BE2C (cell line): Measurements from ENCODE around the gene HTR3D. TPM values are rescaled to one million over a fixed set of nuclear protein-coding genes. Genes with fewer than 3 reads are reported as not detected.

Experiments used
- DNase-seq: peaks from one replicate; pipeline ENCODE4 v3.0.0-alpha.2; 2020
- H3K27me3 ChIP-seq: fragments of 250-450 bp; sonication (Bioruptor Pico); 2 replicates; pipeline ENCODE4 v1.5.1; 2020; ENCODE audit warnings: mild to moderate bottlenecking
- H3K36me3 ChIP-seq: fragments of 250-450 bp; sonication (Bioruptor Pico); 2 replicates; pipeline ENCODE4 v1.5.1; 2020; ENCODE audit warnings: mild to moderate bottlenecking
- H3K4me1 ChIP-seq: fragments of 250-450 bp; sonication (Bioruptor Pico); 2 replicates; pipeline ENCODE4 v1.5.1; 2020
- H3K4me3 ChIP-seq: 2 replicates; pipeline ENCODE4 v1.5.1; 2011; ENCODE audit warnings: low read depth, low read length
- H3K9me3 ChIP-seq: fragments of 250-450 bp; sonication (Bioruptor Pico); 2 replicates; pipeline ENCODE4 v1.5.1; 2020
- polyA plus RNA-seq: library from polyadenylated mRNA; unstranded; fragments of >200 nt; gene quantifications from one replicate; pipeline ENCODE4 v1.2.1, GENCODE V29; 2012; ENCODE audit warnings: low read depth, missing spikeins; ENCODE audit not compliant: insufficient read length, insufficient read depth
- TF ChIP-seq, protein P1 (sequence below): IDR thresholded peaks from 2 replicates; pipeline ENCODE4 v1.5.1; 2012; ENCODE audit warnings: mild to moderate bottlenecking, low read depth, low read length

HTR3D gene, protein sequence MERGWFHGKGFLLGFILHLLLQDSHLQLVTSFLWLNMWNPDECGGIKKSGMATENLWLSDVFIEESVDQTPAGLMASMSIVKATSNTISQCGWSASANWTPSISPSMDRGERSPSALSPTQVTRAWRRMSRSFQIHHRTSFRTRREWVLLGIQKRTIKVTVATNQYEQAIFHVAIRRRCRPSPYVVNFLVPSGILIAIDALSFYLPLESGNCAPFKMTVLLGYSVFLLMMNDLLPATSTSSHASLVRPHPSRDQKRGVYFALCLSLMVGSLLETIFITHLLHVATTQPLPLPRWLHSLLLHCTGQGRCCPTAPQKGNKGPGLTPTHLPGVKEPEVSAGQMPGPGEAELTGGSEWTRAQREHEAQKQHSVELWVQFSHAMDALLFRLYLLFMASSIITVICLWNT
- not detected for polyA plus RNA-seq

DNA sequence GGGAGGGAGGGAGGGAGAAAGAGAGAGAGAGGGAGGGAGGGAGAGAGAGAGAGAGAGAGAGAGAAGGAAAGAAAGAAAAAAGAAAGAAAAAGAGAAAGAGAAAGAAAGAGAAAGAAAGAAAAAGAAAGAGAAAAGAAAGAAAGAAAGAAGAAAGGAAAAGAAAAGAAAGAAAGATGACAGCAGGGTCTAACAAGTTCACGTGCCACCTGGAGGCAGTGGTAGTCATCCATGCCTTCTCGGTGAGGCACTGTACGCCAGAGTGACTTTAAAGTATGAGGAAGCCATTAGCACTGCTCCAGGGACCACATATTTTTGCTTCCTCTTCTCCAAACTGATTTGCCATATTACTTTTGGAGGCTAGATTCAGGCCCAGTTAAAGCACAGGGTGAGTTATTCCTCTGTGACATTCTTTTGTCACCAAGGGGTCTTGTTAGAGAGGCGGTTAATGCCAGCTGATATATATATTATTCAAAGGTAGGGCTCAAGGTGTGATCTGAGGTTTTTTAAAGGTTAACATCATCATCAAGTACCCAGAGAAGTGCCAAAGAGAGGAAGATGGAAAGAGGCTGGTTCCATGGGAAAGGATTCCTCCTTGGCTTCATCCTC lies at the start of gene HTR3D:
TSS of gene HTR3D (plus strand) at position 556 of the 606 bp plus-strand sequence. CDS start at position 556, 0 bp downstream.
- Histone ChIP-seq H3K27me3 (no peaks in the 10 kb centered on the region; the same call in 1 of the 2 replicates), H3K4me1 (no peaks in the 10 kb centered on the region), H3K36me3 (no peaks in the 10 kb centered on the region), H3K4me3 (no peak within 1 kb of the TSS), H3K9me3 (no peaks in the 10 kb centered on the region; the same call in 1 of the 2 replicates)
- TF ChIP-seq, protein P1, sequence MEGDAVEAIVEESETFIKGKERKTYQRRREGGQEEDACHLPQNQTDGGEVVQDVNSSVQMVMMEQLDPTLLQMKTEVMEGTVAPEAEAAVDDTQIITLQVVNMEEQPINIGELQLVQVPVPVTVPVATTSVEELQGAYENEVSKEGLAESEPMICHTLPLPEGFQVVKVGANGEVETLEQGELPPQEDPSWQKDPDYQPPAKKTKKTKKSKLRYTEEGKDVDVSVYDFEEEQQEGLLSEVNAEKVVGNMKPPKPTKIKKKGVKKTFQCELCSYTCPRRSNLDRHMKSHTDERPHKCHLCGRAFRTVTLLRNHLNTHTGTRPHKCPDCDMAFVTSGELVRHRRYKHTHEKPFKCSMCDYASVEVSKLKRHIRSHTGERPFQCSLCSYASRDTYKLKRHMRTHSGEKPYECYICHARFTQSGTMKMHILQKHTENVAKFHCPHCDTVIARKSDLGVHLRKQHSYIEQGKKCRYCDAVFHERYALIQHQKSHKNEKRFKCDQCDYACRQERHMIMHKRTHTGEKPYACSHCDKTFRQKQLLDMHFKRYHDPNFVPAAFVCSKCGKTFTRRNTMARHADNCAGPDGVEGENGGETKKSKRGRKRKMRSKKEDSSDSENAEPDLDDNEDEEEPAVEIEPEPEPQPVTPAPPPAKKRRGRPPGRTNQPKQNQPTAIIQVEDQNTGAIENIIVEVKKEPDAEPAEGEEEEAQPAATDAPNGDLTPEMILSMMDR = no peak
- DNase-seq = no peak

DNA sequence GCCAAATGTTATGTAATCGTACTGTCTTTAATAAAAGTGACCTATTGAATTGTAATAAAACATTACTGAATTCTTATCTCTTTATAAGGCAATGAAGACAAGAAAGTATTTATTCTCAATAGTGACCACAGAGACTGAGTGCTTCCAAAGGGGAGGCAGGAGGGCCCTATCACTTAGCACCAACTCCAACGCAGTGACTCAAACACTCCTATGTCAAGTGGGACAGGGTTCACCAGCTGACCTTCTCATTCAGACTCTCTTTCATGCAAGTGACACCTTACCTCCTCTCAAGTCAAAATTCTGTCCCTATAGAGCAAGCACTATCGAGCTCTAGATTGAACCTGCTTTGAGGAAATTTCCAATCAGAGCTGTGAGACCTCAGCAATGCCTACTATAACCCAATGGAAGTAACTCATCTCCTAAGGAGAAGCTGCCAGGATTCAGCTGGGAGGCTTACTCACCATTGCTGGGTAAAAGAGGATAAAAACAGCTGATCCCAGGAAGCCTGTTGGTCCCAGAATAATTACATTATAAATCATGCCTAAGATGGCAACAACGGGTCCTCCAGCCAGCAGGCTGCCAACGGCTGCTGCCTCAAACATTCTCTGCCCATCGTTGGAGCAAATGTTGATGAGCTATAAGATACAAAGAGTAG lies 49.4 kb upstream of the HTR3D start:
- peaks cover 63% of the 10 kb centered on the region for H3K36me3 ChIP-seq
- H3K9me3 ChIP-seq = no peaks in the 10 kb centered on the region
- TF ChIP-seq, protein P1 = no peak
- no peak for DNase-seq
- H3K4me1 ChIP-seq = no peaks in the 10 kb centered on the region; the same call in 1 of the 2 replicates
- no peaks in the 10 kb centered on the region for H3K27me3 ChIP-seq
- H3K4me3 ChIP-seq = no peak overlapping the region

DNA sequence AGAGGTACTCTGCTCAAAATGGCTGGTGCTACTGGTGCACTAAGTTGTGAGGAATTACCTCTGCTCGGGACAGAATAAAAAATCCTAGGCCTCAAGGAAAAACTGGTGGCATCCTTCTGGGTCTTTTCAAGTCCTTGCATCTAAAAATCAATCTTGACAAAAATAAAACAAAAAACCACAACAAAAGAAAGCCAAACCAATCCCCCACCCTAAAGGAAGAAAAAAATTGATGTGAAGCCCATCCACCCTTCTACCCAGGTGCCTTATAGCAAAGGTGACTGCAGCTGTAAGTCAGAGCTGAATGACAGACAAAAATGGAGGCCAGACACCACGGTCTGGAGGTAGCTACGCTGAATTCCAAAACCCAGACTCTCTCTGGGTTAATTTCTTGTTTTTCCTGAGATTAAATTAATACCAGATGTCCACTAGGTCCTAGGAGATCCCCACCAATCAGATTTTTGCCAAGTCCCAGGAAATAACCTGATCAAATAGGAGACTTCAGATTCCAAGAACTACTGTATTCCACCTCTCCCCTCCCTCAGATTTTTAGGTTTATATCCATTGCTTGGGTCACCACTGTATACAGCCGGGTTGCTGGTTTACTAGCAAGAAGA lies 47.3 kb upstream of the HTR3D start:
- no peaks in the 10 kb centered on the region for H3K27me3 ChIP-seq
- TF ChIP-seq, protein P1 = no peak
- peaks cover 73% of the 10 kb centered on the region for H3K36me3 ChIP-seq
- no peaks in the 10 kb centered on the region; the same call in 1 of the 2 replicates for H3K4me1 ChIP-seq
- no peak overlapping the region for H3K4me3 ChIP-seq
- no peak for DNase-seq
- no peaks in the 10 kb centered on the region for H3K9me3 ChIP-seq

DNA sequence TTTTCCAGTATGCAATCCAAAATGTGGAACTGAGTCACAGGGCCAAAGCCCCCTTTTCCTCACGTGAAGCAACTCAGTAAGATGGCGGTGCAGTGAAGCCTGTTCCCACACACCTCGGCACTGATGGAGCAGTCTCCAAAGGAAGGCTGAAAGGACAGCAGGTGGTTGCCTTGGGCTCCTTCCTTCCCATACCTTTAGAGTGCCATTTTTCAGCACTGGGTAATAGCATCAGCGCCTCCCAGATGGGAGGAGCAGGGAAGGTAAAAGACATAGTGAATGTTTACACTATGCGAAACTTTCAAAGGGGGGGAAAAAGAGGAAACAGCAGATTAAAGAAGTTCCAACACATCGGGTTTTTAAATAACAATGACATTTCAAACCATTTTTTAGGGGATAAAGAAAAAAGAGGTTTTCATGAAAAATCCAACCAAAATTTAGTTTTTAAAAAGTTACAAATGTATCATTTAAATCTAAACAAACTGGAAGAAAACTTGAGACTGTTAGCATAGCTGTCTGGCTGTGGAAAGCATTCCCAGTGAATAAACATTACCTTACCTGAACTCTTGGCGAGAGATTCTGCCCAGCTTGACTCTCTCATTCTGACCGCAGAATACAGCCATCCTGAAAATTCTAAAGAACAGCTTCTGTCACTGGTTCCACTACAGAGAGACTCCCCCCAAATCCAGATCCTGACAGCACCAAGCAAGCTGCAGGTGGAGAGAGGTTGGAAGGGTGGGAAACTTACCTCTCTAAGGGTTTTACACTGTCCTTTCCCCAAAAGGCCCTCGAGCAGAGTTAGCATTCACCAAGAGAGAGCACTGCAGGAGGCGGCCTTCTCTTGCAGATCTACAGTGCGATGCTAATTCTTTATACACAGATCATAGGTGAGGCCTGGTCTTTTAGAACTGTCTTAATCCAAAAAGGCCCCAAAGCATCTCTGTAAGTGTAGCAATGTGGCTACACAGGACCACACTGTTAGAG lies 46.5 kb upstream of the HTR3D start:
- TF ChIP-seq, protein P1 = no peak
- no peaks in the 10 kb centered on the region; the same call in 1 of the 2 replicates for H3K4me1 ChIP-seq
- no peak for DNase-seq
- no peak overlapping the region for H3K4me3 ChIP-seq
- H3K27me3 ChIP-seq = no peaks in the 10 kb centered on the region
- H3K36me3 ChIP-seq = peaks cover 74% of the 10 kb centered on the region
- no peaks in the 10 kb centered on the region for H3K9me3 ChIP-seq

DNA sequence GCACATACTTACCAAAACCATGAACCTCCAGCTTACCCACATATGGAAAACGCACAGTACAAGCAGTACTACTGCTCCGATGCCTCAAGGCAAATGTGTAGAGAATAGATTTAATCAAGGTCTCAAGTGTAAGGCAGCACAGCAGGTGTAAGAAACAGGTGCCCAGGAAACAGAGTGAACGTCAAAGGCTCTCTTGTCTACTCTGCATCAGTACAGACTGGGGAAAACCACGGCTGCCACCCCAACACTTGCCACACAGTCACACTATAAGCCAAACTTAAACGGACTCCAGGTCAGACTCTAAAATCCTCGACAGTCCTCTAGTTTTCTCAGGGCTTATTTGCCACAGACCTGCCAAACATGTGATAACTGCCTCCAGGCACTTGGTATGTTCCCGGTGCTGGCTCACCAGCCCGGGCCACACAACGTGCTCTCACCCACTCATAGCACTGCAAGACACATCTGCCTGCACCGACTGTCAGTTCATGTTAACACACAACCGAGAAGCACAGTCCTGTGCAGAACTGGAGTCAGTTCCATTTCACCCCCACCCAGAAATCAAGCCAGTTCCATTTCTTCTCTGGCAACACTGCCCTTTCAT lies 44.4 kb upstream of the HTR3D start:
- Histone ChIP-seq H3K36me3 (peaks cover 74% of the 10 kb centered on the region), H3K4me1 (no peaks in the 10 kb centered on the region; the same call in 1 of the 2 replicates), H3K27me3 (no peaks in the 10 kb centered on the region), H3K4me3 (no peak overlapping the region), H3K9me3 (no peaks in the 10 kb centered on the region)
- TF ChIP-seq, protein P1 = no peak
- DNase-seq = no peak
